HG03558 (cell line): ENCODE data around the gene ECE1.

Experiments
- ATAC-seq: cut with Tn5 transposase; IDR thresholded peaks from one replicate; pipeline ENCODE4 v1.9.1; 2021; ENCODE audit warnings: moderate number of reproducible peaks; ENCODE audit not compliant: unreplicated experiment; ENCODE audit errors: extremely low read depth

The ECE1 gene

DNA sequence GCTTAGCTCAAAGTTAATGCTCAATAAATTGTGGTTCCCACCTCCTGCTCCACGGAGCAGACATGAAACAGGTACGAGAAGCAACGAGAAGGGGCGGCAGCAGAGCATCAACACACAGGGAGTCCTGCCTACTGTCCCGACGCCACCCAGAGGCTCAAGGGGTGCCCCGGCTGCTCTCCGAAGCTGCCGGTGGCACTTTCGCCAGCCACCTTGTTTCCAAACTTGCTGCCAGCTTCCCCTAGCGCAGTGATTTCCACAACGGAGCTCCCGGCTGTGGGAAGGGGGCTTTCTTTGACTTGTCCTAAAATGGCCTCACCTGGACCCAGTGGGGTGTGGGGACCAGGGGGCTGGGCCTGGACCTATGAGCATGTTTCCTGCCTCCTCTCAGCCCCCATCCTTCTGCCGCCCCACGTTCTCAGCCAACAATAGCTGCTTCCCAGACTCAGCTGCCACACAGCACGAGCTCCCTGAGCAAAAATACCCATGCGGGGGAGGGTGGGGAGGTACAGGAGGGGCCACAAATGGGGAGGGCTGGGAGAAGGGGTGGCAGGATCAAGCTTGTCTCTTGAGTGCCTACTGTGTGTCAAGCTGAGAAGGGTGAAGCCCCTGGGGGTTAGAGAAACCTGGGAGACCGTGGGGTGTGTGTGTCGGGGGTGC, 35.6 kb upstream of the ECE1 start:
- ATAC-seq = no peak

DNA sequence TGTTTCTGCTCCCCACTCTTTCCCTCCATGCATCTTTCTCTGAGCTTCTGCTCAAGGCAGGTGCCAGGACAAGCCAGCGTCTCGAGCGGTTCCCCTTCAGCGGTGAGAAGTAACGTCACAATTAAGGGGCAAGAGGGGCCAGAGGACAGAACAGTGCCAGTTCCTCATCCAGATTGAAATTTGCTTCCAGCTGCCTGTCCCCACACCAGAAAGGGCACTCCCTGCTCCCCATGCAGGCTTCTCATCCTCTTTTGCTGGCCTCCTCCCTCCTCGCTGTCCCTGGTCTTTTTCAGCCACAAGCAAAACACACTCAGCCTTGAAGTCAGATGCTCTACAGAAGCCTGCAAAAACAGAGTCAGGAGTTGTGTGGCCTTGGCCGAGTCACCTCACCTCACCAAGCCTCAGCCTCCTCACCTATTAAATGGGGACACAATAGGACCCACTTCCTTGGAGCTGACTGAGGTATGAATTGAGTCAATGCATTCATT, 35.0 kb upstream of the ECE1 start:
- no peak for ATAC-seq

DNA sequence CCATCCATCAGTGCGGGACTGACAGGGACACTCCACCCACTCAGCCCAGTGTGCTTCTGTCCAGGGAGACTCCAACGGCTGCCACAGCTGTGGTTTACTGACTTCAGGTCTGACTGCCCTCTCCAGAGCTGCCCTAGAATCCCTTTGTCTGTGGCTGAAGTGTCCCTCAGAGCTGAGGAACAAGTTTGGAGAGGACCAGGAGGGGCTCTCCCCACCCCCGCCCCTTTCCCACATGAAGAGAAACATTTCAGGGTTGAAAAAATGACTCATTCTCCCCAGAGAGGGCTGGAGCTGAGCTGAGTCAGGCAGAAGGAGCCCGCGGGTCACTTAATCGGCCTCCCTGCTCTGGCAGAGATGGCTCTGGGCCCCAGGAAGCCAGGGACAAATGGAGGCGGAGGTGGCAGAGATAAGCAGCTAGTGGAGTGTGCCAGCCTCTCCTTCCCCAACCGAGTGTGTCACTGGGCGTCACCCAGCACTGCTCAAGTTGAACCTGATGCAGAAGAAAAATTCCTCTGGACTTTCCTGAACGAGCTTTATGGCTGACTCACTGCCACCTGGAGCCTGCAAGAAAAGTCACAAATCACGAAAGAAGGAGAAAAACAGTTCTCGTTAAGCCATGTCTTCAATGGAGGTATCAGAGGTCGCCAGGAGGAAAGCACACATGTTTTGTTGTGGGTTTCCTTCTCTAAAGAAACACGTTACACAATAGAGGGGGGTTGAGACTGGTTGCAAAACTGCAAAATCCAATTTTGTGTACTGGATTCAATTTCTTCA, 34.3 kb upstream of the ECE1 start:
- ATAC-seq = no peak

DNA sequence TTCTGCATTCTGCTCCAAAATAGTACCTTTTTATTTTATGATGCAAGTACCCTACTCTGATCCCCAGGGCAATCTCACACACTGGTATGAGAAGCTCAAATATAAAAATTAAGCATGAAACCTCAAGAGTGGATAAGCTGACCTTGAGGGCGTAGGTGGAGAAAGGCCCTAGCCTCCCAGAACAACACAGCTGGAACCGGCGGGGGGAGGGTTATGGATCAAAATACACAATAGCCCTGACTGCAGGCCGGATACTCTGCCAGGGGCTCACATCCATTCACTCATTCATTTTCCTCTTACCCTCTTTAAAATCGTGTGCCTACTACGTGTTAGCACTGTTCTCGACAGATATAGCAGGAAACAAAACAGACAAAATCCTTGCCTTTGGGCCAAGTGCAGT, 32.8 kb upstream of the ECE1 start:
- ATAC-seq = no peak

DNA sequence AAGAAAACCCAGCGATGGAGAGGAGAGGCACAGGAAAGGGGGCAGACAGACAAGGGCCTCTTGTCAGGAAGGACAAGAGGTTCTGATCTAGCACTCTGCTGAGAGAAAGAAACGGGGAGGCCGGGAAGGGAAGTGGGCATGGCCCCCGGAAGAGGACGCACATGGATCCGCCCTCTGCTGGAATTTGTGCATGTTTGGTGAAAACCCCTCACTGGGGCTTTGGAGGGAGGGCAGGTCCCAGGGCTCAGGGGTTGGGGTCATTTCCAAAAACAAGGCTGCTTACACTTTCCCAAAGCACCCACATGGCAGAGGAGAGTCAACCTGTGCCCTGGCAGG, 32.4 kb upstream of the ECE1 start:
- ATAC-seq = no peak

GRCh38 chr1:21321963-21322680, 31.9 kb upstream of the ECE1 start:
- ATAC-seq = no peak

GRCh38 chr1:21320410-21321108, 30.3 kb upstream of the ECE1 start:
- ATAC-seq = no peak

- no peak for ATAC-seq
These were observed 29.5 kb upstream of the ECE1 start for GRCh38 chr1:21319447-21320407.

GRCh38 chr1:21318714-21319159, 28.5 kb upstream of the ECE1 start:
- ATAC-seq = no peak

GRCh38 chr1:21318057-21318713, 27.9 kb upstream of the ECE1 start:
- no peak for ATAC-seq

DNA sequence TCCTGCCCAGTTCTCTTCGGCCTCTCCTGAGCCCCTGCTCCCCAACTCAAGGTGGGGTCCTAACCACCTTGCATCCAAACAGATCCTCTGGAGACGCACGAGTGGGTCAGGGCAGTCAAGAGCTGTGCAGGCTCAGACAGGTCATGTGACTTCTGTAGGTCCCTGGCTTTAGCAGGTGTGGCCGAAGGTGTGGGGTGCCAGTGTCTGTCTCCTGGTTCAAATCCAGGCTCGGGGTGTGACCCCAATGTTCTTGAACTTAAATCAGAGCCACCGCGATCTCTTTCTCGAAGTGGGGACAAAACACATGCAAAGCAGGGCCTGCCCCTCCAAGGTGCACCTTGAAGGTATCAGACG, 27.4 kb upstream of the ECE1 start:
- no peak for ATAC-seq

DNA sequence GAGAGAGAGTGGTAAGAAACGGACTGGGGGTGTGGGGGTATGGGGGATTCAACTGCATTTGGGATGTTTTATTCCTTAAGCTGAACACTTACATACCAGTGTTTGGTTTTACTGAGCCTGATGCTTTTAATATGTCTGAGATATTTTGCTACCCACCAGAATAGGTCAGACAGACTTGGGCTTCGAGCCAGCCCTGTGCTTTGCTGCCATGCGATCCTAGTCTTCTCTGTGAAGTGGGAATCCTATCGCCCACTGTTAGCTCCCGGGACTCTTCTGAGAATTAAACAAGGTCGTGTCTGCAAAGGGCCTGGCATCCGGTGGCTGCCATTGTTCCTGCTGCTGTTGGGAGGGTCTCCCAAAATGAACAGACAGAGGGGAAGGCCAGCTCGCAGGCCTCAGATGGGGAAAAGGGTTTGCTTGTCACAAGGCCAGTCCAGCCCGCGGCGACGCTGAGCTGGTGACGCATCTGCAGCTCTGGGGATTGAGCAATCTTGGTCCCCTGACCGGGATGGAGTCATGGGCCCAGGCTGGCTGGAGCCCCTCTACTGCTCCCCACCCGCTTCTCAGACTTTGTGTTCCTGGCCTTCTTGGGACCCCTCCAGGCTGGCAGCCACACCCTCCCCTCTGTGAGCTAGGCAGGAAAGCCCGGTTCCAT, 26.9 kb upstream of the ECE1 start:
- ATAC-seq = no peak

DNA sequence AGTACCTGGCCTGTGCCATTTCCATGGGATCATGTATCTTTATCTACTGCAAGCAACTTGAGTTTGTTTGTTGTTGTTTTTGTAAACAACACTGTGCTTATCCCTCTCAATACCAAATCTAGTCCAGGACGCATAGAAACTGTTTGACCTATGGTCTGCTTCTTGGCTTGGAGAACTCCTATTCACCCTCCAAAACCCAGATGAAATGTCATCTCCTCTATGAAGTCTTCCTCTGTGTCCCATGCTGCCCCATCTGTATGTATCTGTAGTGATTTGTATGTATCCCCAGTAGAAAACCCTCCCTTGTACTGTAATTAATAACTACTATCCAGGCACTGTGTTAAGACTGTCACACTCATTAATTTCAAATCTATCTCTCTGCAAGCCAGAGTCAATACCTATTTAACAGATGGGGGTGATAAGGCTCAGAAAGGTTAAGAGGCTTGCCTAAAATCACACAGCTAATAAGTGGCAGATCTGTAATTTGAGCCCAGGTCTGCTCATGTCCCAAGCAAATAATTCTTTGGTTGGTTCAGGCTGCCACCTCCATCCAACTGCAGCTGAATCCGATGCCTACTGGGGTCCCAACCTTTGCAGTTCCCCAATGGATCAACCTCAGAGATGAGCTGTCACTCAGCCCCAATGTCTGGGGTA, 24.6 kb upstream of the ECE1 start:
- no peak for ATAC-seq

DNA sequence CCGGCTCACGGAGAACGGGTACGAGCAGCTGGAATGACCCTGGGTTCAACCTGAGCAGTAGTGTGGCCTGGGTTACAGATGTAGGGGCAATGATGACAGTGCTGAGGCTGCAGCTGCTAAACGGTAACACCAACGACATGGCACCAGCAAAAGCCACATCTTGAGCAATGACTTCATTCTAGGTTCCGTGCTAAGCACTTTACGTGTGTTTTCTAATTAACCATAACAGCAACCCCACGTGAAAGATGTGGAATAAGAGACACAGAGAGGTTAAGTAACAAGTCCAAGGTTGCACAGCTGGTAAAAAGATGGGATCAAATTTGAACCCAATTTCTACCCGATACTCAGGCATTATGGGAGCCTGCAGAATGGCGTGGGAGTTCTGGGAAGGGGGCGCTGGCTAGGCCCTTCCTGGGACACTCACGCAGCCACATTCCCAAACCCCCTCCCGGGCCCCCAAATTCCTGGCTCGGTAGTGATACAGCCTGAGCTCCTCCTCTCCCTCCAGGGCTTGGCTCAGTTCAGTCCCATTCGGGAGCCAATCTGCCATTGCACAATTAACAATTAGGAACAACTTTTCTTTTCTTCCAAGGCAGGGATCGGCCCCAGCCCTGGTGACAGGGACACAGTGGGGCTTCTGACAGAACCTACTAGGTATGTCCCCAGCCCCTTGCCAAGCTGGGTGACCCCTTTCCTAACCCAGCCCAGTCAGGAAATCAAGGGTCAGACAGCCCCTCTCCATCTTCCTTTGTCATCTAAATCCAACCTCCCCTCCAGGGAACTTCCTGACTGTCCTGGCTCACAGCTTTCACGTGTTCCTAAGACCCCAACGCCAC, 23.8 kb upstream of the ECE1 start:
- ATAC-seq = no peak

- ATAC-seq = no peak
These were observed 23.1 kb upstream of the ECE1 start for GRCh38 chr1:21313203-21313885.

DNA sequence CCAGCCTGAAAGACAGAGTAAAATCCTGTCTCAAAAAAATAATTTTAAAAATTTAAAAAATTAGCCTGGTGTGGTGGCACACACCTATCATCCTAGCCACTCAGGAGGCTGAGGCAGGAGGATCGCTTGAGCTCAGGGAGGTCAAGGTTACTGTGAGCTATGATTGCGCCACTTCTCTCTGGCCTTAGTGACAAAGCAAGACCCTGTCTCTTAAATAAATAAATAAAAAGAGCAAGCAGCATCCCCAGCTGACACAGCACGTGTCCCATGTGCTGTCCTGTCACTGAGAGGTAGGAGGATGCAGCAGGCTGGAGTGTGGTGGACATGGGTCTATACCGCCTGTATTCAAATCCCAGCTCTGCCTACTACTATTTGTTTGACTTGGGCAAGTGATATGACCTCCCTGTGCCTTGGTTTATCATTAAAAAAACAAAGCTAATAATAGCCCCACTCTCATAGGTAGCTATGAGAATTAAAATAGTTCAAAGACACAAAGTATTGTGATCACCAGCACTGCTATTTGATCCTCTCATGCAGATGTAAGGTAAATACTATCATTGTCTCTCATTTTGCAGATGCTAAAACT, 22.2 kb upstream of the ECE1 start:
- ATAC-seq = no peak
